Endothelial cell (in vitro differentiated cells): ENCODE measurements around the gene SENP7. TPM values are rescaled to one million over a fixed set of nuclear protein-coding genes. Genes with fewer than 3 reads are reported as not detected.

Experiments
- DNase-seq: peaks from one replicate; pipeline ENCODE4 v3.0.0; 2021; ENCODE audit warnings: low spot score
- H3K27ac Mint-ChIP-seq: one replicate; pipeline ENCODE4 v1.8.0; 2021; ENCODE audit warnings: mixed read lengths, inconsistent platforms; ENCODE audit not compliant: unreplicated experiment
- H3K27me3 Mint-ChIP-seq: one replicate; pipeline ENCODE4 v1.8.0; 2021; ENCODE audit warnings: mild to moderate bottlenecking, moderate library complexity, mixed read lengths, inconsistent platforms; ENCODE audit not compliant: unreplicated experiment
- H3K36me3 Mint-ChIP-seq: one replicate; pipeline ENCODE4 v1.8.0; 2021; ENCODE audit warnings: mild to moderate bottlenecking, low read depth, mixed read lengths, inconsistent platforms; ENCODE audit not compliant: unreplicated experiment
- H3K4me1 Mint-ChIP-seq: one replicate; pipeline ENCODE4 v1.8.0; 2021; ENCODE audit warnings: mild to moderate bottlenecking, mixed read lengths, inconsistent platforms; ENCODE audit not compliant: unreplicated experiment
- H3K4me3 Mint-ChIP-seq: one replicate; pipeline ENCODE4 v1.8.0; 2021; ENCODE audit warnings: mild to moderate bottlenecking, mixed read lengths, inconsistent platforms; ENCODE audit not compliant: unreplicated experiment
- H3K9me3 Mint-ChIP-seq: one replicate; pipeline ENCODE4 v1.8.0; 2021; ENCODE audit warnings: mixed read lengths, inconsistent platforms; ENCODE audit not compliant: unreplicated experiment
- CTCF ChIP-seq: fragments of 200-600 bp; sonication (generic); IDR thresholded peaks from one replicate; pipeline ENCODE4 v1.5.0; 2021; ENCODE audit warnings: antibody characterized with exemption; ENCODE audit not compliant: unreplicated experiment
- total RNA-seq: library from RNA; stranded (reverse); fragmentation: NEBNext Ultra II Directional; extraction: Animal tissue kit (Norgen Biotek cat#: 25700); gene quantifications from one replicate; pipeline ENCODE4 v1.2.1, GENCODE V29; 2021; ENCODE audit not compliant: unreplicated experiment

SENP7 gene
- total RNA-seq, 1 donor from 2014 or later: 36.6 TPM

GRCh38 chr3:101375586-101375985 is 137.4 kb downstream of the SENP7 start:
- Mint-ChIP-seq H3K27ac (no peak overlapping the region), H3K27me3 (no peaks in the 10 kb centered on the region), H3K9me3 (no peaks in the 10 kb centered on the region), H3K36me3 (peaks cover 7% of the 10 kb centered on the region), H3K4me1 (peaks cover 8% of the 10 kb centered on the region), H3K4me3 (no peak overlapping the region)
- TF ChIP-seq CTCF: no peak
- DNase-seq: no peak

GRCh38 chr3:101362406-101362805 is 150.6 kb downstream of the SENP7 start:
- H3K4me3 Mint-ChIP-seq: no peak overlapping the region
- DNase-seq: no peak
- H3K27me3 Mint-ChIP-seq: no peaks in the 10 kb centered on the region
- no peaks in the 10 kb centered on the region for H3K4me1 Mint-ChIP-seq
- peaks cover 13% of the 10 kb centered on the region for H3K36me3 Mint-ChIP-seq
- no peak overlapping the region for H3K27ac Mint-ChIP-seq
- TF ChIP-seq CTCF: no peak
- no peaks in the 10 kb centered on the region for H3K9me3 Mint-ChIP-seq

- no peaks in the 10 kb centered on the region for H3K36me3 Mint-ChIP-seq
- no peaks in the 10 kb centered on the region for H3K9me3 Mint-ChIP-seq
- DNase-seq: no peak
- H3K27me3 Mint-ChIP-seq: no peaks in the 10 kb centered on the region
- H3K27ac Mint-ChIP-seq: no peak overlapping the region
- no peak overlapping the region for H3K4me3 Mint-ChIP-seq
- no peak for TF ChIP-seq CTCF
- H3K4me1 Mint-ChIP-seq: no peaks in the 10 kb centered on the region
Measured at GRCh38 chr3:101351829-101352228, 161.2 kb downstream of the SENP7 start.

GRCh38 chr3:101340591-101340990 is 172.4 kb downstream of the SENP7 start:
- TF ChIP-seq CTCF: no peak
- Mint-ChIP-seq H3K27ac (no peak overlapping the region), H3K9me3 (no peaks in the 10 kb centered on the region), H3K4me3 (no peak overlapping the region), H3K4me1 (peaks cover 11% of the 10 kb centered on the region), H3K36me3 (peaks cover 5% of the 10 kb centered on the region), H3K27me3 (no peaks in the 10 kb centered on the region)
- DNase-seq: no peak

- H3K27me3 Mint-ChIP-seq: no peaks in the 10 kb centered on the region
- no peak for TF ChIP-seq CTCF
Measured at GRCh38 chr3:101333883-101334282, 179.1 kb downstream of the SENP7 start.

More at GRCh38 chr3:101333883-101334282, 179.1 kb downstream of the SENP7 start:
- no peak for DNase-seq
- H3K36me3 Mint-ChIP-seq: peaks cover under 1% of the 10 kb centered on the region
- H3K4me3 Mint-ChIP-seq: no peak overlapping the region
- no peak overlapping the region for H3K27ac Mint-ChIP-seq
- no peaks in the 10 kb centered on the region for H3K9me3 Mint-ChIP-seq
- H3K4me1 Mint-ChIP-seq: peaks cover 11% of the 10 kb centered on the region
